Measurements from ENCODE around the gene NQO1. TPM values are rescaled to one million over a fixed set of nuclear protein-coding genes. Genes with fewer than 3 reads are reported as not detected.
"Not testable (repeated sequence)": the region's sequence is repeated elsewhere in the genome, so short reads cannot be mapped to it uniquely, and the experiment has no call there.

Gene NQO1
- total and polyA plus RNA-seq, 2 of the 4 experiments (the other 2 are of a cell fraction): 304 to 426 TPM

DNA sequence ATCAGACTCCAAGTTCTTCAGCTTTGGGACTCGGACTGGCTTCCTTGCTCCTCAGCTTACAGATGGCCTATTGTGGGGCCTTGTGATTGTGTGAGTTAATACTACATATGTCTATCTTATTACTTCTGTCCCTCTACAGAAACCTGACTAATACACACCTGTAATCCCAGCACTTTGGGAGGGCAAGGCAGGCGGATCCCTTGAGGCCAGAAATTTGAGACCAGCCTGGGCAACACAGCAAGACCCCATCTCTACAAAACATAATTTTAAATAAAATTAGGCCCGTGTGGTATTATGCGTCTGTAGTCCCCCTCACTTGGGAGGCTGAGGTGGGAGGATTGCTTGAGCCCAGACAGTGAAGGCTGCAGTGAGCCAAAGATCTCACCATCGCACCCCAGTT lies 4.9 kb upstream of the NQO1 start:
- H3K9me1 ChIP-seq (ENCODE audit: insufficient read depth, low read length); CTCF ChIA-PET; H2BK15ac ChIP-seq (ENCODE audit: low read depth, low read length); H3K27me3 ChIP-seq (ENCODE audit: control insufficient read depth, insufficient read depth, low read length); H3K4ac ChIP-seq (ENCODE audit: low read depth, low read length); BruUV-seq (replicated peaks); H3K36me3 ChIP-seq (ENCODE audit: control insufficient read depth, insufficient read depth, low read length); ATAC-seq (ENCODE audit: low read depth); H3K27ac ChIP-seq (ENCODE audit: insufficient read depth, low read length); H3K56ac ChIP-seq (ENCODE audit: extremely low read depth, insufficient read depth, low read length); in situ Hi-C loops (cut with MboI; ENCODE audit: low sequenced_read_pairs); H3K4me2 ChIP-seq (ENCODE audit: low read depth, low read length); POLR2A ChIA-PET (ENCODE audit: unreplicated experiment); H3K14ac ChIP-seq (replicated peaks; ENCODE audit: low read depth, low read length); H4K5ac ChIP-seq (ENCODE audit: low read depth, low read length); H4K91ac ChIP-seq (ENCODE audit: insufficient read depth, low read depth, low read length); H3K23ac ChIP-seq (ENCODE audit: low read depth, low read length); H3K4me1 ChIP-seq (ENCODE audit: control insufficient read depth, insufficient read depth, low read length); intact Hi-C loops (cut with micrococcal nuclease); H3K9me3 ChIP-seq (ENCODE audit: control insufficient read depth, insufficient read depth, low read length); H4K20me1 ChIP-seq (ENCODE audit: insufficient read depth, low read length); H3K4me3 ChIP-seq (ENCODE audit: insufficient read depth, low read depth, low read length); dilution Hi-C loops (cut with HindIII; ENCODE audit: low sequenced_read_pairs, unreplicated experiment); H2AFZ ChIP-seq (replicated peaks; ENCODE audit: low read length, poor library complexity); H2BK5ac ChIP-seq (ENCODE audit: low read depth, low read length, poor library complexity, severe bottlenecking); H2AK5ac ChIP-seq (ENCODE audit: low read depth, low read length); DNase-seq; H4K8ac ChIP-seq (ENCODE audit: low read depth in 2 of 2, low read length in 2 of 2); H3K9ac ChIP-seq (ENCODE audit: low read depth, low read length); H2BK20ac ChIP-seq (ENCODE audit: low read depth, low read length); H3K18ac ChIP-seq (ENCODE audit: low read depth, low read length); H2BK120ac ChIP-seq (ENCODE audit: low read depth, low read length); H2AK9ac ChIP-seq (replicated peaks; ENCODE audit: low read depth, low read length, poor library complexity): not testable (repeated sequence)
- no CpG with 5 or more reads among the region's 5 CpGs for WGBS, 2 experiments (ENCODE audit: extremely low coverage in 2 of 2, insufficient read length in 1 of 2)
- H3K79me1 ChIP-seq (ENCODE audit: low read depth in 1 of 2, low read length in 2 of 2): peaks cover 7 to 24% of the 10 kb centered on the region in 2 experiments; a peak in 3 of 4 replicates

DNA sequence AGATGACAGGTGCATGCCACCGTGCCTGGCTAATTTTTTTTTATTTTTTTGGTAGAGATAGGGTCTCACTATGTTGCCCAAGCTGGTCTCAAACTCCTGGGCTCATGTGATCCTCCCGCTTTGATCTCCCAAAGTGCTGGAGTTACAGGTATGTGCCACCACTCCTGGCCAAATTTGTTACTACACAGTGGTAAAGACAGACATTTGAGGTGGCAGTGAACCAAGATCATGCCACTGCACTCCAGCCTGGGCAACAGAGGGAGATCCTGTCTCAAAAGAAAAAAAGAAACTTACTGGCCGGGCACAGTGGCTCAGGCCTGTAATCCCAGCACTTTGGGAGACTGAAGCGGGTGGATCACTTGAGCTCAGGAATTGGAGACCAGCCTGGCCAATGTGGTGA lies 2.7 kb upstream of the NQO1 start:
- dilution Hi-C loops (cut with HindIII; ENCODE audit: low sequenced_read_pairs, unreplicated experiment); H3K36me3 ChIP-seq (ENCODE audit: control insufficient read depth, insufficient read depth, low read length); H3K27ac ChIP-seq (ENCODE audit: insufficient read depth, low read length); intact Hi-C loops (cut with micrococcal nuclease); H3K9me1 ChIP-seq (ENCODE audit: insufficient read depth, low read length); H3K4me3 ChIP-seq (ENCODE audit: insufficient read depth, low read depth, low read length); H3K23ac ChIP-seq (ENCODE audit: low read depth, low read length); H3K9me3 ChIP-seq (ENCODE audit: control insufficient read depth, insufficient read depth, low read length); H2AK9ac ChIP-seq (replicated peaks; ENCODE audit: low read depth, low read length, poor library complexity); H3K56ac ChIP-seq (ENCODE audit: extremely low read depth, insufficient read depth, low read length); H3K4me1 ChIP-seq (ENCODE audit: control insufficient read depth, insufficient read depth, low read length); H3K14ac ChIP-seq (replicated peaks; ENCODE audit: low read depth, low read length); H2BK5ac ChIP-seq (ENCODE audit: low read depth, low read length, poor library complexity, severe bottlenecking); H2AFZ ChIP-seq (replicated peaks; ENCODE audit: low read length, poor library complexity); POLR2A ChIA-PET (ENCODE audit: unreplicated experiment); H4K8ac ChIP-seq (ENCODE audit: low read depth in 2 of 2, low read length in 2 of 2); H3K27me3 ChIP-seq (ENCODE audit: control insufficient read depth, insufficient read depth, low read length); H2BK15ac ChIP-seq (ENCODE audit: low read depth, low read length); H4K5ac ChIP-seq (ENCODE audit: low read depth, low read length); H3K9ac ChIP-seq (ENCODE audit: low read depth, low read length); ATAC-seq (ENCODE audit: low read depth); BruUV-seq (replicated peaks); H3K18ac ChIP-seq (ENCODE audit: low read depth, low read length); H3K4me2 ChIP-seq (ENCODE audit: low read depth, low read length); in situ Hi-C loops (cut with MboI; ENCODE audit: low sequenced_read_pairs); DNase-seq: not testable (repeated sequence)
- CTCF ChIA-PET: interaction anchor here (0.6 kb wide), 1 partner anchor 509 kb away, joined by 4 read pairs; no protein-coding TSS in a partner anchor
- Histone ChIP-seq H4K91ac (ENCODE audit: insufficient read depth, low read depth, low read length) (peak overlapping the region; percentile 33; the same call in 1 of the 2 replicates), H2AK5ac (ENCODE audit: low read depth, low read length) (0 out of 2 replicates have a peak overlapping the region, but pooled peaks have one; percentile 89), H2BK20ac (ENCODE audit: low read depth, low read length) (0 out of 2 replicates have a peak overlapping the region, but pooled peaks have one; percentile 18), H4K20me1 (ENCODE audit: insufficient read depth, low read length) (peaks cover 13% of the 10 kb centered on the region; the same call in 1 of the 2 replicates), H3K4ac (ENCODE audit: low read depth, low read length) (0 out of 2 replicates have a peak overlapping the region, but pooled peaks have one; percentile 22), H3K79me1 (ENCODE audit: low read depth in 1 of 2, low read length in 2 of 2) (peaks cover 17 to 46% of the 10 kb centered on the region in 2 experiments), H2BK120ac (ENCODE audit: low read depth, low read length) (peak overlapping the region; percentile 81)
- WGBS, 2 experiments (ENCODE audit: extremely low coverage in 2 of 2, insufficient read length in 1 of 2): 100% methylated on average over 2 of the region's 4 CpGs; no CpG with 5 or more reads in 1 of the 2 experiments
